Keratinocyte (primary cell): Measurements from ENCODE around the gene BBOX1. TPM values are rescaled to one million over a fixed set of nuclear protein-coding genes. Genes with fewer than 3 reads are reported as not detected.

Source experiments
- DNase-seq: peaks from one replicate; pipeline ENCODE4 v3.0.0-alpha.2; 2011; ENCODE audit warnings: low read depth, missing footprints, low spot score
- FAIRE-seq: peaks from 2 replicates; lab custom pipeline; 2011; peaks lifted over from hg19 to GRCh38; lab: Jason Lieb, UNC
- H2AFZ ChIP-seq: 2 replicates; pipeline ENCODE4 v1.6.0; 2012; ENCODE audit warnings: low read length, control low read depth, inconsistent platforms; ENCODE audit not compliant: control insufficient read depth
- H3K27ac ChIP-seq: 2 replicates; pipeline ENCODE4 v1.5.1; 2011; ENCODE audit warnings: low read length; ENCODE audit not compliant: control insufficient read depth, insufficient read depth
- H3K27me3 ChIP-seq: 3 replicates; pipeline ENCODE4 v1.6.0; 2011; ENCODE audit warnings: low read length; ENCODE audit not compliant: control insufficient read depth, insufficient read depth; ENCODE audit errors: extremely low read depth
- H3K36me3 ChIP-seq, 2 experiments: 2 replicates in 1 of 2; 3 replicates in 1 of 2; pipeline ENCODE4 v1.5.1; 2011; ENCODE audit warnings: low read length in 2 of 2, mild to moderate bottlenecking in 1 of 2; ENCODE audit not compliant: control insufficient read depth in 2 of 2, insufficient read depth in 2 of 2; ENCODE audit errors: extremely low read depth in 1 of 2
- H3K4me1 ChIP-seq: 3 replicates; pipeline ENCODE4 v1.5.1; 2011; ENCODE audit warnings: low read length; ENCODE audit not compliant: control insufficient read depth, insufficient read depth; ENCODE audit errors: extremely low read depth
- H3K4me2 ChIP-seq: 3 replicates; pipeline ENCODE4 v1.6.0; 2011; ENCODE audit warnings: low read depth, low read length; ENCODE audit not compliant: control insufficient read depth, insufficient read depth; ENCODE audit errors: extremely low read depth
- H3K4me3 ChIP-seq, 3 experiments: fragments of 200-600 bp in 1 of 3; sonication (generic) in 1 of 3; 2 replicates in 2 of 3; 3 replicates in 1 of 3; pipeline ENCODE4 v1.5.1; 2011 to 2016; ENCODE audit warnings: low read length in 3 of 3, mild to moderate bottlenecking in 3 of 3, control low read depth in 2 of 3, inconsistent platforms in 1 of 3, low read depth in 1 of 3, mixed read lengths in 1 of 3, mixed run types in 1 of 3, moderate library complexity in 1 of 3; ENCODE audit not compliant: control insufficient read depth in 2 of 3, insufficient read depth in 2 of 3; ENCODE audit errors: extremely low read depth in 1 of 3
- H3K79me2 ChIP-seq: 2 replicates; pipeline ENCODE4 v1.6.0; 2012; ENCODE audit warnings: low read length; ENCODE audit not compliant: control insufficient read depth, insufficient read depth
- H3K9ac ChIP-seq: 3 replicates; pipeline ENCODE4 v1.6.0; 2011; ENCODE audit warnings: low read length; ENCODE audit not compliant: control insufficient read depth, insufficient read depth; ENCODE audit errors: extremely low read depth
- H3K9me1 ChIP-seq: 3 replicates; pipeline ENCODE4 v1.6.0; 2011; ENCODE audit warnings: low read length; ENCODE audit not compliant: control insufficient read depth, insufficient read depth; ENCODE audit errors: extremely low read depth
- H3K9me3 ChIP-seq: 2 replicates; pipeline ENCODE4 v1.5.1; 2012; ENCODE audit warnings: low read depth, low read length; ENCODE audit not compliant: control insufficient read depth
- H4K20me1 ChIP-seq: 3 replicates; pipeline ENCODE4 v1.6.0; 2011; ENCODE audit warnings: low read length; ENCODE audit not compliant: control insufficient read depth, insufficient read depth; ENCODE audit errors: extremely low read depth
- CTCF ChIP-seq, 3 experiments: IDR thresholded peaks in 1 of 3; conservative IDR thresholded peaks in 1 of 3; optimal IDR thresholded peaks in 1 of 3; 2 replicates in 2 of 3; 3 replicates in 1 of 3; pipeline versions ENCODE3 to v1.5.1; 2011; ENCODE audit warnings: low read length in 3 of 3, mild to moderate bottlenecking in 3 of 3, moderate library complexity in 2 of 3, control low read depth in 1 of 3, inconsistent platforms in 1 of 3; ENCODE audit not compliant: insufficient read depth in 2 of 3; ENCODE audit errors: extremely low read depth in 1 of 3
- EZH2 ChIP-seq: IDR thresholded peaks from one replicate; pipeline ENCODE4 v1.6.1; 2012; ENCODE audit warnings: inconsistent platforms, mild to moderate bottlenecking, low read length, moderate library complexity
- dilution Hi-C: fragments of 300-500 bp; cut with MboI; formaldehyde crosslinking; loops from one replicate; pipeline ENCODE4 v1.7.0; 2020; ENCODE audit warnings: low sequenced_read_pairs; ENCODE audit not compliant: extremely low pct_ligation_motif_present
- polyA minus RNA-seq, 3 experiments: library from RNA; depleted of rRNA, polyadenylated mRNA; stranded (reverse); fragments of >200 nt; gene quantifications; 1 replicate in 1 of 3; 2 replicates in 1 of 3; 3 replicates in 1 of 3; pipeline ENCODE4 v1.2.3, GENCODE V29; 2011
- polyA plus RNA-seq, 5 experiments: library from polyadenylated mRNA; depleted of rRNA in 3 of 5; stranded (reverse) in 3 of 5; stranded (forward) in 1 of 5; unstranded in 1 of 5; fragments of >200 nt; gene quantifications; 1 replicate in 1 of 5; 2 replicates in 3 of 5; 3 replicates in 1 of 5; pipeline versions ENCODE4 v1.2.1 to v1.2.3, GENCODE V29; 2011 to 2012; ENCODE audit warnings: missing spikeins in 2 of 5, low read depth in 1 of 5, low replicate concordance in 1 of 5

Gene BBOX1
- polyA plus RNA-seq (0.58 to 3.6 TPM (median 2.4 TPM) in 3 replicates), polyA minus RNA-seq (2.1 to 2.5 TPM in 2 of 3 replicates, not detected in the other)
- 13.3 TPM for polyA plus RNA-seq (2011; ENCODE audit: low read depth)
- polyA plus RNA-seq (2011; cell fraction: cytosol; rRNA removed), result 1.5 and 3.1 TPM in 2 replicates
- polyA plus RNA-seq (2011; cell fraction: nucleus; rRNA removed), result 1.1 and 1.6 TPM in 2 replicates
- 0.92 and 19.2 TPM in 2 replicates for polyA plus RNA-seq (2012; ENCODE audit: low replicate concordance)
- not detected for polyA minus RNA-seq (2011; cell fraction: cytosol; rRNA and poly(A)+ RNA removed)
- polyA minus RNA-seq (2011; cell fraction: nucleus; rRNA and poly(A)+ RNA removed), result 1.2 and 2.1 TPM in 2 replicates

GRCh38 chr11:27040302-27041115 is at the start of gene BBOX1:
TSS of gene BBOX1 (plus strand) at chr11:27040815. CDS start at chr11:27055431, 14,616 bp downstream.
- Histone ChIP-seq H2AFZ (peak within 1 kb of the TSS; percentile 73), H3K27ac (peak within 1 kb of the TSS; percentile 51), H4K20me1 (no peaks in the 10 kb centered on the region), H3K9ac (no peak within 1 kb of the TSS), H3K27me3 (no peaks in the 10 kb centered on the region), H3K4me1 (peaks cover 17% of the 10 kb centered on the region), H3K36me3 (no peaks in the 10 kb centered on the region), H3K9me3 (no peaks in the 10 kb centered on the region), H3K79me2 (no peaks in the 10 kb centered on the region), H3K4me3 (peak within 1 kb of the TSS in 1 of 3 experiments; percentile 24), H3K4me2 (peak within 1 kb of the TSS; percentile 55), H3K9me1 (no peaks in the 10 kb centered on the region)
- peak; percentile 96 for FAIRE-seq
- dilution Hi-C loops, result no loop called here
- no peak for TF ChIP-seq EZH2
- peak in 1 of 3 experiments; percentile 1 for TF ChIP-seq CTCF (optimal IDR thresholded peaks at IDR 0.05 in 1 of 3, IDR thresholded peaks at IDR 0.05 in 1 of 3, conservative IDR thresholded peaks at IDR 0.05 in 1 of 3; ENCODE audit: extremely low read depth in 1 of 3, insufficient read depth in 2 of 3, low read length in 3 of 3)
- peak; percentile 17 for DNase-seq

- Histone ChIP-seq H4K20me1 (no peaks in the 10 kb centered on the region), H3K4me2 (no peak overlapping the region), H3K27me3 (peaks cover 13% of the 10 kb centered on the region), H3K79me2 (no peaks in the 10 kb centered on the region), H3K9me3 (no peaks in the 10 kb centered on the region), H3K9me1 (no peaks in the 10 kb centered on the region), H3K4me1 (peaks cover 11% of the 10 kb centered on the region), H3K9ac (no peak overlapping the region), H3K4me3 (no peak overlapping the region), H3K27ac (no peak overlapping the region), H3K36me3 (no peaks in the 10 kb centered on the region), H2AFZ (no peak overlapping the region)
- FAIRE-seq (no peak), DNase-seq (no peak)
- dilution Hi-C loops, result no loop called here
- no peak for TF ChIP-seq EZH2
These were observed 48.5 kb upstream of the BBOX1 start for GRCh38 chr11:26992031-26992541.
